Mucosa of descending colon (tissue), 3 donors: ENCODE data around the gene GNAO1. TPM values are rescaled to one million over a fixed set of nuclear protein-coding genes. Genes with fewer than 3 reads are reported as not detected.
A peak's percentile ranks its signal among the peaks of the same experiment; 100 is the strongest.

Source experiments
- ATAC-seq: fragments of 200-7000 bp; cut with Tn5 transposase; one replicate; pipeline ENCODE4 v1.9.1; 2020; ENCODE audit warnings: mild to moderate bottlenecking, moderate library complexity
- DNase-seq, 3 donors: peaks; one replicate each; pipeline ENCODE4 v3.0.0-alpha.2; 2020
- H3K36me3 ChIP-seq: fragments of 200-600 bp; one replicate; pipeline ENCODE4 v1.8.0; 2021; ENCODE audit warnings: low read depth, mild to moderate bottlenecking
- H3K4me1 ChIP-seq: fragments of 200-600 bp; one replicate; pipeline ENCODE4 v1.8.0; 2021; ENCODE audit warnings: low read depth, mild to moderate bottlenecking
- H3K4me3 ChIP-seq: fragments of 200-600 bp; one replicate; pipeline ENCODE4 v1.8.0; 2021; ENCODE audit warnings: mild to moderate bottlenecking
- H3K9me3 ChIP-seq: fragments of 200-600 bp; one replicate; pipeline ENCODE4 v1.8.0; 2021; ENCODE audit warnings: mild to moderate bottlenecking
- CTCF ChIP-seq: fragments of 200-600 bp; IDR thresholded peaks from one replicate; pipeline ENCODE4 v1.8.0; 2022; ENCODE audit warnings: antibody characterized with exemption, mild to moderate bottlenecking
- intact Hi-C, 2 donors: fragments of 100-400 bp; cut with DNase I in 1 of 2; cut with micrococcal nuclease in 1 of 2; formaldehyde crosslinking; loops; one replicate each; pipeline versions ENCODE4 v1.11.0 to v1.11.1; 2022; cut with DNase I, micrococcal nuclease
- total RNA-seq, 3 donors: library from RNA; stranded (reverse); fragmentation: NEBNext Ultra II Directional in 2 of 3; extraction: Animal tissue kit (Norgen Biotek cat#: 25700) in 2 of 3; gene quantifications; one replicate each; pipeline versions ENCODE4 v1.2.1 to v1.2.4, GENCODE V29; 2021 to 2023
- donor health status: DM: no; HTN: no; CAD: no; lungs with moderate emphysema.
- donor health status: DM: no; HTN: no; CAD: no.
- donor health status: DM: no; HTN: yes; CAD: no.

Gene GNAO1
- total RNA-seq, 3 donors from 2014 or later = 8.3 to 113 (median 9.8) TPM

GRCh38 chr16:56295739-56296527, 104.6 kb downstream of the GNAO1 start:
- no peak for DNase-seq

GRCh38 chr16:56297684-56298083, 106.4 kb downstream of the GNAO1 start:
- Histone ChIP-seq H3K36me3 (no peaks in the 10 kb centered on the region), H3K4me3 (no peak overlapping the region), H3K4me1 (no peaks in the 10 kb centered on the region), H3K9me3 (no peaks in the 10 kb centered on the region)
- ATAC-seq = no peak
- DNase-seq = no peak
- intact Hi-C loops = no loop called here
- TF ChIP-seq CTCF = no peak

More at GRCh38 chr16:56295739-56296527, 104.6 kb downstream of the GNAO1 start:
- Histone ChIP-seq H3K36me3 (no peaks in the 10 kb centered on the region), H3K9me3 (no peaks in the 10 kb centered on the region), H3K4me1 (no peaks in the 10 kb centered on the region), H3K4me3 (no peak overlapping the region)
- TF ChIP-seq CTCF = no peak
- no peak for ATAC-seq
- intact Hi-C loops = no loop called here

GRCh38 chr16:56298116-56298515, 106.8 kb downstream of the GNAO1 start:
- DNase-seq (no peak), ATAC-seq (no peak)
- Histone ChIP-seq H3K4me3 (no peak overlapping the region), H3K9me3 (no peaks in the 10 kb centered on the region), H3K4me1 (no peaks in the 10 kb centered on the region), H3K36me3 (no peaks in the 10 kb centered on the region)
- no peak for TF ChIP-seq CTCF
- intact Hi-C loops = no loop called here

- ATAC-seq = peak; percentile 32
- H3K36me3 ChIP-seq = no peaks in the 10 kb centered on the region
- DNase-seq = no peak
- intact Hi-C loops = no loop called here
- no peaks in the 10 kb centered on the region for H3K4me1 ChIP-seq
- TF ChIP-seq CTCF = no peak
- H3K4me3 ChIP-seq = no peak overlapping the region
- no peaks in the 10 kb centered on the region for H3K9me3 ChIP-seq
Observed at GRCh38 chr16:56298948-56299596, 107.8 kb downstream of the GNAO1 start.

- ATAC-seq (no peak), DNase-seq (no peak)
- Histone ChIP-seq H3K36me3 (no peaks in the 10 kb centered on the region), H3K4me3 (no peak overlapping the region), H3K4me1 (no peaks in the 10 kb centered on the region), H3K9me3 (no peaks in the 10 kb centered on the region)
- intact Hi-C loops = no loop called here
- TF ChIP-seq CTCF = no peak
Observed at GRCh38 chr16:56300242-56300623, 108.9 kb downstream of the GNAO1 start.
